CD4-positive, alpha-beta T cell treated with Interleukin-10 for 1 hour (primary cell): ENCODE data around the gene KCNK6.
A peak's percentile ranks its signal among the peaks of the same experiment; 100 is the strongest.
"Not testable (repeated sequence)": the region's sequence is repeated elsewhere in the genome, so short reads cannot be mapped to it uniquely, and the experiment has no call there.

Experiments used
- DNase-seq: peaks from one replicate; pipeline ENCODE4 v3.0.0-alpha.2; 2020

Gene KCNK6

GRCh38 chr19:38324431-38324830, 4.8 kb downstream of the KCNK6 start:
- DNase-seq: no peak

DNA sequence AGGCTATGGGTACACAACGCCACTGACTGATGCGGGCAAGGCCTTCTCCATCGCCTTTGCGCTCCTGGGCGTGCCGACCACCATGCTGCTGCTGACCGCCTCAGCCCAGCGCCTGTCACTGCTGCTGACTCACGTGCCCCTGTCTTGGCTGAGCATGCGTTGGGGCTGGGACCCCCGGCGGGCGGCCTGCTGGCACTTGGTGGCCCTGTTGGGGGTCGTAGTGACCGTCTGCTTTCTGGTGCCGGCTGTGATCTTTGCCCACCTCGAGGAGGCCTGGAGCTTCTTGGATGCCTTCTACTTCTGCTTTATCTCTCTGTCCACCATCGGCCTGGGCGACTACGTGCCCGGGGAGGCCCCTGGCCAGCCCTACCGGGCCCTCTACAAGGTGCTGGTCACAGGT, 6.9 kb downstream of the KCNK6 start:
- DNase-seq: no peak

GRCh38 chr19:38329651-38330050, 10.0 kb downstream of the KCNK6 start:
- no peak for DNase-seq

- no peak for DNase-seq
Measured at GRCh38 chr19:38331728-38332127, 12.1 kb downstream of the KCNK6 start.

DNA sequence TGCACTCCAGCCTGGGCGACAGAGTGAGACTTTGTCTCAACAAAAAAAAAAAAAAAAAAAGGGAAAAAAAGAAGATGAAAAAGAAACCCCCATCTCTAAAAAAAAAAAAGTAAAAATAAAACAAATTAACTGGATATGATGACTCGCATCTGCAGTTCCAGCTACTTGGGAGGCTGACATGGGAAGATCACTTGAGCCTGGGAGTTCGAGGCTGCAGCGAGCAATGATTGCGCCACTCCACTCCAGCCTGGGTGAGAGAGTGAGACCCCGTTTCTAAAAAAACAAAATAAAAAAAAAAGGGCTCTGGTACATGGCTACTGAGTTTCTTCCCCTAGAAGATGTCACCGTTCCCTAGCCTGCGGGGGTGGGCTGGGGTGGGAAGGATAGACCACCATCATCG, 13.6 kb downstream of the KCNK6 start:
- no peak for DNase-seq

GRCh38 chr19:38335949-38336637, 16.4 kb downstream of the KCNK6 start:
- peak; percentile 95 for DNase-seq

- DNase-seq: peak; percentile 97
Measured at GRCh38 chr19:38336638-38337359, 17.2 kb downstream of the KCNK6 start.

- no peak for DNase-seq
Measured at GRCh38 chr19:38337360-38337653, 17.7 kb downstream of the KCNK6 start.

- not testable (repeated sequence) for DNase-seq
Measured at GRCh38 chr19:38339011-38339410, 19.4 kb downstream of the KCNK6 start.

- no peak for DNase-seq
Measured at GRCh38 chr19:38340927-38341326, 21.3 kb downstream of the KCNK6 start.

DNA sequence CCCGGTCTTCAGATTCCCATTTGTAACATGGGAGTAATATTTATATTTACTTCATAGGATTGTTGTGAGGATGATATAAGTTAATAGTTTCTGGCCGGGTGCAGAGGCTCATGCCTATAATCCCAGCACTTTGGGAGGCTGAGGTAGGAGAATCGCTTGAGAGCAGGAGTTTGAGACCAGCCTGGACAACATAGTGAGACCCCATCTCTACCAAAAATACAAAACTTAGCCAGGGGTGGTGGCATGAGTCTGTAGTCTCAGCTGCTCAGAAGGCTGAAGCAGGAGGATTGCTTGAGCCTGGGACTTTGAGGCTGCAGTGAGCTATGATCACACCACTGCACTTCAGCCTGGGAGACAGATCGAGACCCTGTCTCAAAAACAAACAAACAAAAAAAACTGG, 27.2 kb downstream of the KCNK6 start:
- no peak for DNase-seq

GRCh38 chr19:38350883-38351282, 31.2 kb downstream of the KCNK6 start:
- DNase-seq: no peak

GRCh38 chr19:38351865-38352395, 32.3 kb downstream of the KCNK6 start:
- DNase-seq: no peak

GRCh38 chr19:38352611-38353010, 33.0 kb downstream of the KCNK6 start:
- no peak for DNase-seq

GRCh38 chr19:38355728-38356725, 36.4 kb downstream of the KCNK6 start:
- DNase-seq: no peak

DNA sequence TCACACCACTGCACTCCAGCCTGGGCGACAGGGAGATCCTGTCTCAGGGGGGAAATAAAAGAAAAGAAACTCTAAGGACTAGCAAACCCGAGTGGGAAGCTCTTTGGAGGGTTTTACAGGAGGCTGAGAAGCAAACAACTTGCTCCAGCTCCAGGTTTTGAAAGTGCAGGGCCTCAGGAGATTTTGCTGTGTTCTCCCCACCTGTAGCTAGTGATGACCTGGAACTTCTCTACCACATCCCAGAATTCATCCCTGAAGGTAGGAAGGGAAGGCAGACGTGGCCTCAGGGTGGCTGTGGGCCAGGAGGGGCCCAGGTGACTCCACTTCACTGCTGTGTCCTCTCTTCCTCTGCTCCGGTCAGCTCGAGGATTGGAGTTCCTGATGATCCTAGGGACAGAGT, 38.4 kb downstream of the KCNK6 start:
- DNase-seq: no peak

- DNase-seq: no peak
Measured at GRCh38 chr19:38359242-38360021, 39.8 kb downstream of the KCNK6 start.

- no peak for DNase-seq
Measured at GRCh38 chr19:38360351-38360750, 40.7 kb downstream of the KCNK6 start.

DNA sequence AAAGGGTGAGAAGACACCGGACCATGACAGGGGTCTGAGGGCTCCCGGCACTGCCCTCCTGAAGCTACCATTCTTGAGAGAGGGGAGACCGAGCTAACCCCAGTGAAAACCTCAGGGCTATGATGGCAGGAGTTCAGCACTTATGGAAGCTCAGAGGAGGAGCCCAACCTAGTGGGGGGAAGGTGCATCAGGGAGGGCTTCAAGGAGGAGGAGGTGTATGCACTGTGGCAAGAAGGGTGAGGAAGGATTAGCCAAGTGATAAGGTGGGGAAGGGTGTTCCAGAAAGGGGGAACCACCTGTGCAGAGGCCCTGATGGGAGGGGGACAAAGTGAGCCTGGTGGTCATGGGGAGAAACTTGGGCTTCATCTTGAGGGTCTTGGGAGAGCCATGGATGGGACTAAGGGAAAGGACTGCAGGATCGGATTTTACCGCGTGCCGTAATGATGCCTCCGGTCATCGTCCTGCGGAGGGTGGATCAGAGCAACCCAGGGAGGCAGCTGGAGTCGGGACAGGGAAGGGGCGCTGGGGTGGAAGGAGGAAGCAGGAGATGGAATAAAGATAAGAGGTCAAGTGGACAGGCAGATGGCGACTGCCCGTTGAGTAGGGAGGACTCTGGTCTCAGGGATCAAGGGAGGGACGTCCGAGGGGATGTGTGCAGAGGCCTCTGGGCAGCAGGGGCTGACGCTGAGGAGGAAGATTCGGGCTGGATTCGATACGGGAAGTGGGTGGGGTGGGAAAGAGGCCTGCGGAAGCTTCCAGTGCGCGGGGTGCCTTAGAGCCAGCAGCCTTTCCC, 41.4 kb downstream of the KCNK6 start:
- no peak for DNase-seq

DNA sequence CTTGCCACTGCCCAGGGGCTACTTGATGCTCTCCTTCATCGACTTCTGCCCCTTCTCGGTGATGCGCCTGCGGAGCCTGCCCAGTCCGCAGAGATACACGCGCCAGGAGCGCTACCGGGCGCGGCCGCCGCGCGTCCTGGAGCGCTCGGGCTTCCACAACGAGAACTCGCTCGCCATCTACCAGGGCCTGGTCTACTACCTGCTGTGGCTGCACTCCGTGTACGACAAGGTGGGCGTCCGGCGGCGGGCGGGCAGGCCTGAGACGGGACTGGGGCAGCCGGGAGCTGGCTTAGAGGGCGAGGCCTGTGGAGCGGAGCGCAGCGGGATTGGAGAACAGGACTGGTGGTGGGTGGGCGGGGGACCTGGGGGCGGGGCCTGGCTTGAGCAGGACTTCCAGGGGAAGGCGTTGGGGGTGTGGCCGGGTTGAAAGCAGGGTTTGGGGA, 42.0 kb downstream of the KCNK6 start:
- DNase-seq: peak; percentile 68
